Fibroblast of lung (primary cell): ENCODE results near the gene CIB2.

ENCODE experiments used
- EZH2 ChIP-seq: IDR thresholded peaks from 2 replicates; pipeline ENCODE4 v1.5.1; 2012; ENCODE audit warnings: low read length, control low read depth, mild to moderate bottlenecking; ENCODE audit errors: missing control alignments
- TF ChIP-seq, protein P1 (sequence below), 2 donors: IDR thresholded peaks in 1 of 2; conservative IDR thresholded peaks in 1 of 2; 1 replicate in 1 of 2; 2 replicates in 1 of 2; pipeline ENCODE4 v1.5.1; 2011 to 2012; ENCODE audit warnings: low read length in 2 of 2, control low read depth in 1 of 2, inconsistent platforms in 1 of 2, low read depth in 1 of 2, mild to moderate bottlenecking in 1 of 2

DNA sequence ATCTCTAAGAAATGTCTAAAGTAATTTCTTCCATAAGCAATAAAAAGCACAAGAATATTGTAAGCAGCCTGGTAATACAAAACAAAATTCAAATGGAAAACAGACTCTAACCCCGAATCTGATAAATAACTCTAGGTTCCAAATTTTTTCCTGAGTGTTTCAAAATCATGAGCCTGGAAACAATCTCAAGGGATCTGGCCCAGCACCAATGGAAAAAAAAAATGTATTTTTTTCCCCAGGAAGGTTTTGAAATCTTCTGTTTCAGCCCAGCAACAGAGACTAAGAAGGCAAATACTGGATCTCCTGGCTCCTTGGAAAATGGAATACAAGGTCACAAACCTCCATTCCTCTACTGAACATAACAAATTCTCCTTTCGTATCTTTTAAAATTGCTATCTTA lies 66.7 kb downstream of the CIB2 start:
- no peak for TF ChIP-seq EZH2
- TF ChIP-seq, protein P1, sequence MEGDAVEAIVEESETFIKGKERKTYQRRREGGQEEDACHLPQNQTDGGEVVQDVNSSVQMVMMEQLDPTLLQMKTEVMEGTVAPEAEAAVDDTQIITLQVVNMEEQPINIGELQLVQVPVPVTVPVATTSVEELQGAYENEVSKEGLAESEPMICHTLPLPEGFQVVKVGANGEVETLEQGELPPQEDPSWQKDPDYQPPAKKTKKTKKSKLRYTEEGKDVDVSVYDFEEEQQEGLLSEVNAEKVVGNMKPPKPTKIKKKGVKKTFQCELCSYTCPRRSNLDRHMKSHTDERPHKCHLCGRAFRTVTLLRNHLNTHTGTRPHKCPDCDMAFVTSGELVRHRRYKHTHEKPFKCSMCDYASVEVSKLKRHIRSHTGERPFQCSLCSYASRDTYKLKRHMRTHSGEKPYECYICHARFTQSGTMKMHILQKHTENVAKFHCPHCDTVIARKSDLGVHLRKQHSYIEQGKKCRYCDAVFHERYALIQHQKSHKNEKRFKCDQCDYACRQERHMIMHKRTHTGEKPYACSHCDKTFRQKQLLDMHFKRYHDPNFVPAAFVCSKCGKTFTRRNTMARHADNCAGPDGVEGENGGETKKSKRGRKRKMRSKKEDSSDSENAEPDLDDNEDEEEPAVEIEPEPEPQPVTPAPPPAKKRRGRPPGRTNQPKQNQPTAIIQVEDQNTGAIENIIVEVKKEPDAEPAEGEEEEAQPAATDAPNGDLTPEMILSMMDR (conservative IDR thresholded peaks at IDR 0.05 in 1 of 2, IDR thresholded peaks at IDR 0.05 in 1 of 2; ENCODE audit: low read depth in 1 of 2, low read length in 2 of 2), result no peak
